ELF-1 (cell line): ENCODE results near the gene PCSK2.

Experiments
- DNase-seq: peaks from one replicate; pipeline ENCODE4 v3.0.0-alpha.2; 2016; ENCODE audit warnings: low read depth, low spot score

The PCSK2 gene

DNA sequence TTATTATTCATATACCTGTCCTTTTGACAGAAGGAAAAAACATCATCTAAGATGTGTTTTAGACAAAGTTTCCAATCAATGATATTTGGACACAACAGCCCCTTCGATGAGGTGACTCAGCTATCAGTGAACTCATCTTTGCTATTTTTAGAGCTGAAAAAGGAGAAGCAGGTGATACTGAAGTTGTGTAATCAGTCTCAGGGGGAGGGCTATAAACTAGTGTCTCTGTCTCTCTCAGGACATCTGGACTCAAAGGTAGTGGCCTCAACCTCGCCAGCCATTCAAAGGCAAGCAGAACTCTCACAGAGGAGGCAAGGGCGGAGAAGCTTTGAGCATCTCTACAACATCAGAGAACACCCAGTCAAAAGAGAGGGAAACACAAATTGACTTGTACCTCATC lies 168.9 kb downstream of the PCSK2 start:
- no peak for DNase-seq

DNA sequence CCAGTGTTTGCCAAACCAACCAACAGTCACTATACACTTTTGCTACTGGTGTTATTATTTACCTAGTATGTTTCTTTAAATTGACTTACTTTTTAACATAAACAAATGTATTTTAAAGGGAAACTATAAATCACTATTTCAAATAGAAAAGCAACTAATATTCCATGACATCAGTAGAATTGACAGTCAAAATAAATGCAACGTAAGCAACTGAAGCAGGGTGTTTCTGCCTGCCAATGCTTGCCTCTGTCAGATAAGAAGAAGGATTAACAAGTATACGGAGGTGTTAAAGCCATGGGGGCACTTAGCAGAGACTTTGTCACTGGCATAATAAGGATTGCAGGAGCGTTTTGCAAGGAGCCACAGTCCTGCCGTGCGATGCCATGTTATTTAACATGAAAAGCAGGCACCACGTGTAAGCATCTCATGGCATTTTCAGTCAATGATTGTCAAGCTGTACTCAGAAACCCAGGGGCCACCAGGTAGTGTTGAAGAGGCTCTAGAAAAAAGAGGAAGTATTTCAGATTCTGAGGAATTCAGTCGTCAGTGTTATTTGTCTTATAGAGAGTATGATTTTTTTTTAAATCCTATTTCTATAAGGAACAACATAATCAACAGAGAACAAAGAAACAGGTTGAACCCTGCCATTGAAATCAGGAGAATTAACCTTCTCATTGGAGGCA lies 172.6 kb downstream of the PCSK2 start:
- no peak for DNase-seq

DNA sequence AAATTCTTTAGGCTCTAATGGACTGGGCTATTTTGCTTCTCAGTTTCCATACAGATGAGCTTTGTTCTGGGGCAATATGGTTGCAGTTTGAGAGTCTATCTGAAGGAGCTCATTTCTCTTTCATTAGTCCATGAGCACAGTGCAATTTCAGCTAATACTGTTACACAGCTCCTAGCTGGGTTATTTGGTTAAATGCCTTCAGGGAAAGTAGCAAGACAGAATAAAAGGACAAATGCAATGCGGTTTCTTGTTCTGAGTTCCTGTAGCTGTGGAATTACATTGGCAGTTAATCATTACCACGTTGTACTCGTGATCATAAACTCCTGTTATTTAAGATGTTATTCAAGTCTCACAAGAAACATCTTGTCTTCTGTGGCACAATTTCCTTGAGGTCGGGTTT lies 176.6 kb downstream of the PCSK2 start:
- DNase-seq, result no peak

DNA sequence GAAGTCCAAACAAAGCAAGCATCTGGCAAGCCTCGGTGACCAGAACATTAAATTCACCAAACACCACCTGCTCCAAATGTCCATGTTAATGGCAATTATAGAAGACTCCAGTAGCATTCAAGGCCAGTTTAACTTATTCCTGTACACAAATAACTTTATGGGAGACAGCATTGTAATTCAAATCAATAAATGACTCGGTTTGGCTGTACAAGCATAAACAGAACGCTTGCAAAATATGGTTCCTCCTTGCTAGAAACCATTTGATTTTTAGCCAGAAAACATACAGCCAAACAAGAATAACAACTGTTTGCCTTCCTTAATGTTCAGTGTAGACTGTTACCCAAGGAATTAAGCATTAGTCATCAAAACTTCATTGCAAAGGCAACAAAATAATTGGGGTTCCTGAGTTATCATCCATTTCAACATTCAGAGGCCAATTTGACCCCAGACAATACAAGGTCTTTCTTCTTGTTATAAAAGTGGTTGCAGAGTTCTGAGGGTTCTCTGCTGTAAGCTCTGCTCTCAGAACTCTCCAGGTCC lies 179.3 kb downstream of the PCSK2 start:
- no peak for DNase-seq

DNA sequence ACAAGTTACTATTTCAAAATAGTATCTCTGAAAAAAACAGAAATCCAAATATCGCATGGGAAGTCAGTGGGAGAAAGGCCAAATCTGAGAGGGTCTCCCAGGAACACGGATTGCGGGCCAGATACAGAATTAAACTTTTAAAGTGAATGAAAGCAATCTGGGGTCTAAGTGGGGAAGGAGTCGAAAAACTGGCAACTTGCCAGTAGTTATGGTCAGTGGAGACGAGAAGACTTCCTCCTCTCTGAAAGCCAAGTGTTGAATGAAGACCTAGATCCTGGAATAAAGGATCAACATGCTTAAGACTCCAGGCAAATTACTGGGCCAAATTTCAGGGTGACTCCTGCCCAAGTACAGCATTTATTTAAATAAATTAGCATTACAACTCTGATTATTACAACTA lies 180.7 kb downstream of the PCSK2 start:
- DNase-seq, result no peak

DNA sequence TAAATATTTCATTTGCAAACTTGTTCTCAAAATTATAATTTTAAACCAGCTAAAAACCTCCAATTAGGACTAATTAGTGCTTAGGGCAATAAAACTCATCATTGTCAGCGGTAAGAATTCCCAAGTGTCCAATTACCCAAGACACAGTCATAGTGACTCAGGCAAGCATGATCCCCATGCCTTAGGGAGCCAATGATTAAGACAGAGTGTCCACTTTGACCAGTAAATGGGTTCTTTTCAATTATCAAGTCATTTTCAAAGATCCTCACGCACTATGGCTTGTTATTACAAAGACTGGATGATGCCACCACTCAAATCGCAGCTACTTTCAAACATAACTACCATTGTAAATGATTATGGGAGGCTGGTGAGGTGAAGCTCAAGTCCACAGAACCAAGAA lies 190.4 kb downstream of the PCSK2 start:
- DNase-seq, result no peak

DNA sequence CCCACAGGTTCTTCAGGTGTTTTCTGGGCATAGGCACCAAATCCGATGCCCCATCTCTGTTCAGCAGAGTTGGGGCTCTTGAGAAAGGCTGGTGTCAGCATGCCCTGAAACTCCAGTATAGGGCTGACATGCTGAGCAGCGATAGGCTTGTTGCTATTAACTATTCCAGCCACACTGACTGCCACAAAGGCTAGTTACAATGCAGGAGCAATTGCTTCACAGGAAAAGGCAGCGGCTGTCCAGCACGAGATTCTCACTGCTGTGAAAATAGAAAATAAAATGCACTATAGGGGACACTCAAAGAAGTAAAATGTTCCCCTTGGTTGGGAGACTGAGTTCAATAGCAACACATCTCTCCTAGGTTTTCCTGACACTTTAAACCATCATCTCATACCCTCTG lies 191.9 kb downstream of the PCSK2 start:
- DNase-seq, result no peak

DNA sequence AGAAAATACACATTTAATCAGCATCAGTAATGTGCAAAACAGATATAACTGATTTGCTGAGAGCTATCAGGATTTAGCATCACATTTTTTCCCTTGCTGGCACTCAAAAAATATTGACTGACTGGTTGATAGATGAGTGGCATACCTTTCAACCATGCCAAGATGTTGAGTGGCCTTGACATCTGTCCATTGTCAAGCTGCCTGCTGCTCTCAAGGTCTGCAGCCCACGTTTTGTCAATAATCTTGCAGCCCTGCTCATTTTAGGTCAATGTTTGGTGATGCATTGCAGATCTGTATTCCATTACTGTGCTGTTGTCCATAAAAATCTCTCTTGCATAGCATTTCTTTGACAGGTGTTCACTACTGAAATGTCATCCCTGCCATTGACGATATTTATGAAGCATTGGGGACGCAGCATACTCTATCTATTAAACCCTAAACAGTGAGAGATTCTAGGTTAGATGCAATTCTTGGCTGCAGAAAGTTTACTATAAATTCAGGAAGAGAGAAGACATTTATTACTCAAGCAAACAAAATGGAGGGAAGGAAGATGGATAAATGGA lies 192.7 kb downstream of the PCSK2 start:
- DNase-seq, result no peak

DNA sequence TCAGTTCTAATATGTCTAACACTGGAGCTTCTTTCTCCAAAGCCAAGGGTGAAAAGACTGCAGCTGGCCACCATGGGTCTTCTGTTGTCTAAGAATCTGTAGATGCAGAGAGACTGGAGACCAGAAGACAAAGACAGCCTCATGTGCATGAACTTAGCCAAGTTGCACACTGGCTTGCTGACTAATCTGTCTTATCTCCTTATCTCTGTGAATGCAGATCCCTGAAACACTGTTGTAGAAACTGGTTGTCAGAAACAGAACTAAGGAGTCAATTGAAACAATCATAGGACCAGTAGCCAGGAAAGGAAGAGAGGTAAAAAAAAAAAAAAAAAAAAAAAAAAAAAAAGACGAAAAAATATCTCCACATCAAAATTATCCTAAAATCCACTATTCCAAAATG lies 194.7 kb downstream of the PCSK2 start:
- DNase-seq, result no peak

DNA sequence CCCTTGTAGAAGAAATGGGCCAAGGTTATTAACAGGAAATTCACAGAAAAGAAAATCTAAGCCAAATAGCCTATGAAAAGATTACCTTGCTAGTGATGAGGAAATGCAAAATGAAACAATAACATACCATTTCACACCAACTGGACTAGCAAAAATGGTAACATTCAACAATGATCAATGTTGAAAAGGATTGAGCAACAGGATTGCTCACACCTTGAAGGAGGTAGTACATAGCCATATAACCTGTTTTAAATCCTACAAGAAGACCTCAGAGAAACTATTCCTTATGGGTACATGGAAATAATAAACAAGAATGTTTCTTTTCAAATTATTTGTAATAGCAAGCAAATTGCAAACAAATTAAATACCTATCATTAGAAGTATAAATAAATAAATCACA lies 196.9 kb downstream of the PCSK2 start:
- no peak for DNase-seq

DNA sequence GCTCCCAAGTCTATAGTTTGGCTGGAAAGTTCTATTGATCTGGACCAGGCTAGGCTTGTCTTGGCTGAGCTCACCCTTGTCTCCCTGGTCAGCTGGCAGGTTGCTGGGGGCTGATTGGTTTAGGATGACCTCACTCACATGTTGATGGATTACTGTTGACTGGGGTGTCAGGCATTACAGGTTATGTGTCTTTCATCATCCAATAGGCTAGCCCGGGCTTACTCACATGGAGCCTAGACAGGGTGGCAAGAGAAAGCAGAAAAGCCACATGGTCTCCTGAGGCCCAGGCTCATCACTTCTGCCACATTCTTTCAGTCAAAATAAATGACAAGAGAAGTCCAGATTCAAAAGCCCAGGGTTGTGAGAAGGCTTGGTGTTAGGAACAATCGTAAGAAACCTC lies 200.8 kb downstream of the PCSK2 start:
- no peak for DNase-seq

DNA sequence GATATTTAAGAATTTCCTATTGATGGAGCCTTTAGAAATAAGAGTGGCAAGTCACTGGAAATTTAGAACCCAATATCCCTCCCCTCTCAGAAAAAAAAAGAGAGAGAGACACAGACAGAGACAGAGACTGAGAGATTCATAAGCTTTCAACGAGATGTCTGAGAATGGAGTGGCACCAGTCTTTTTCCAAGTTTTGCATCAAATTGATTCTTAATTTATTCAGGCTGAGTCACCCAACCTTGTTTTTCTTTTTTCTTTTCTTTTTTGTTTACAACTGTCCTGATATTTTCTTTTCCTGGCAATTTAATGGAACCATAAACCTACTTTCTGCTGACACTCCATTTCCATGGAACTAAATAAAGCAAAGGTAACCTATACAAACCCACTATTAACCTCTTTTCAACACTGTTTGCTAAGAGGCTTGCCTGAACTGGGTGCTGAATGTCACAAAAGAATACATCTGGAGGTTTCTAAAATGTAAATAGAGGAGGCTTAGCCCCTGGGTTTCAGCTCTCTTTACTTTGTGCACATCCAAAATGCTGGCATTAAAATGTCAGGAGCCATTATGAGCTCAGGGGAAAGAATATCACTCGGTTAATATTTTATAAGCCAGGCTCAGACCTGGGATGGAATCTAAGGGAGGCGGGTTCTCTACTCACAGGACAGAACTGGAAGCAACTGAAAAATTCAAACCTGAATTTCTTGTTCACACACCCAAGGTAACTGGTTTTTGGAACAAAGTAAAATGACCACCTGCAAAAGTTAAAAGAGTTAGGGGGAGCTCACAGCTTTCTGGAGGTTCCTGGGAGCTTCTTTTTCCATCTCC lies 203.5 kb downstream of the PCSK2 start:
- DNase-seq, result peak; percentile 28

DNA sequence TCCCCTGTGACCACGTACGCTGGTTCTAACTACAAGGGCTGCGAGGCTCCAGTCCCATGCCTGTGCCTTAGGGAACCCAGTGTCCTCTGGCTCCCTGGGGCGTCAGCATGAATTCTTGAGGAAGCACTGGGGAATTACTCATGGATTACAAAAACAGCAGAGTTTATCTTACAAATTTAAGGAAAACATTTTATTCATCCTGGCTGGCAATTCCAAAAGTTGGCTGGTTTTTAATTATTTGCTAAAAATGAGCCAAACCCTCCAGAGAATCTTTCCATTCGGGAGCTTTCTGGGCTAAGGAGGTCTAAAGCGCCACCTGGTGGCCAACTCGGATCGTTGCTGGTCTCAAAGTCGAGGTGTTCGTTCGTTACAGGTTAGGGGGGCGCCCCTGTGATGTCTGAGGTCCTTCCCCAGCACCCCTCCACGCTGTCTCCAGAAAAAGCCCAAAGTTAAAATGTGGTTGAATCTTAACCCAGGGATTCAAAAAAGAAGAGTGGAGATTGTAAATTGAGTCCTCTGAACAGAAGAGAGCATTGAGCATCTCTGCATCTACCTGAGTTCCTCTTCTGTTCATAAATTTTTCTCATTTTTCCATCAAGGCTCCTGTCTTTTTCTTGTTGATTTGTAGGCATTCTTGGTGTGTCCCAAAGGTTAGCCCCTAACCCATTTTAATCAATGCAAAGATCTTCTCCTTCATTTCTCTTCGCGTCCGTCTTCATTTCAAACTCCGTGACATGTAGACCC lies 205.0 kb downstream of the PCSK2 start:
- peak; percentile 74 for DNase-seq

DNA sequence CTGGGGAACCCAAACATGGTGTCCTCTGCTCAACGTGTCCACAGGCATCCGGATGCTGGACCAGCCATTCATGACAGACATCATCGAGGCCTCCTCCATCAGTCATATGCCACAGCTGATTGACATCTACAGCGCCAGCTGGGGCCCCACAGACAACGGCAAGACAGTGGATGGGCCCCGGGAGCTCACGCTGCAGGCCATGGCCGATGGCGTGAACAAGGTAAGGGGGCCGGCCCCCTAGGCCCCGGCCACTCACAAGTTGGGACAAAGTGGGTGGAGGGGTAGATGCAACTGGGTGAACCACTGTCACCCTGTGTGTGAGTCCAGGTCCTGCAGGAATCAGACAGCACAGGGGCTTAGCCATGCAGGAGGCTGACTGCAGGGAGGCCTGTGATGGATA lies 209.8 kb downstream of the PCSK2 start:
- no peak for DNase-seq

DNA sequence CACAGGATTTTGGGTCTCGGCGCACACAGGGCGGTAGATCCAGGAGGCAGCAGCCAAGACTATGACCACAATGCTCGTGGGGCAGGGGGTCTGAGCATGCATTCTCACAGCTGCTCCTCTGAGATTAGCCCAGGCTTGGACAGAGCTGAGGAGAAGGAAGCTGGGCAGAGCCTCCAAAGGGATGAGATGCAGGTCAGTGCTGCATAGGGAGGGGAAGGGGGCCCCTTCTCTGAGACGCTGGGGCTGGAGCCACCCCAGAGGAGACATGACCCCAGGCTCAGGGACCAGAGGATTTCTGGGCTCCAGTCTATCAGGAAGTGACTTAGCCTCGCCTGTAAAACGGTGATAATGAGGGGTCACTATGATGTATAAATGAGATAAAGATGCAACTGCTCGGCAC lies 210.4 kb downstream of the PCSK2 start:
- DNase-seq, result no peak

DNA sequence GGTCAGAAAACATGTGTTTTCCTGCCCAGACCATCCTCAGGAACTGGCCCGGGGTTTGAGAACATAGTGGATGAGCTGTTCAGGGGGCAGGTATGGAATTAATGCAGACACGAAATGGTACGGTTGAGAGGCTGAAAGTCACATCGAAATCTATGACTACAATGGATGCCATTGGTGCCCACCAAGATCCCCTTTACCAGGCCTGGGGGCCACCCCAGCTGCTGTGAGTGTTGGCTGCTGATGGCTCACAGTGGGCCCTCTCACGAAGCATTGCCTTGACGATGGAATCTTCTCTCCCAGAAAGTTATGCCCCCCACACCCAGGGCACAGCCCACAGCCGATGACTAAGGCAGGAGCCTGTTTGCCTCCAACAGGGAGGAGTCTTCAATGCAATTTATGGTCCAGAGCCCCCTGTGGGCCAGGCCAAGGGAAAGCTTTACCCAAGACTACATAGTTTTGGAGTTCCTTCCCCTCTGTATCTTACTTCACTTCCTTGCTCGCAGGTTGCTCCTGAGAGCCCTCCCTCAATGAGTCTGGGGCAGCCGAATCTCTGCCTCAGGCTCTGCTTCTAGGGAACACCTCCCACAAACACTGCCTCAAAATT lies 211.7 kb downstream of the PCSK2 start:
- DNase-seq, result no peak

DNA sequence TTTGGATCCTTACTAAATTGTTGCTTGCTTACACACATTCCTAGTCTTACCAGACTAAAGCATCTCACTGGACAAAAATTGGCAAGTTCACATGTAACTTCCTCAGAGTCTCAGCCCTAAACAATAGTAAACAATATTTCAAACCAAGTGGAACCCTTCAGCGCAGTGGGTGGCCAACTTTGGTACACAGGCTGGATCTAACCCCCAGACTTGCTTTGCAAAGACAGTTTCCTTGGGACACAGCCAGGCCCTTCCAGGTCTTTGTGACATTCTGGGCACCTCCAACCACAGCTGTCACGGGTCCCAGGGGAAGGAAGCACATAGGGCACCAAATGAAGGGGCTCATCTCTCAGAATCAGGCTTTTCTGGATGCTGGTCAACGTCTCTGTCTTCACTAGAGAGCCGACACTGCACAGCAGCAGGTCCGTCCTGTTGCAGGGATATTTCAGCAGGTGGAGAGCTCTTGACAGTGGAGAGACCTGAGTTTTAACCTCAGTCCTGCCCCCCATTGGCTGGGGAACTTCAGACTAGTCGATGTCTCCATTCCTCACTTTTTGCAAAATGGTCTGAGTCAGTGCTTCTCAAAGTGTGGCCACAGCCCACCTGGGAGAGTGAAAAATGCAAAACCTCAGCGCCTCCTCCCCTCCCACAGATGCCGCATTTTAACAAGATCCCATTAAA lies 212.9 kb downstream of the PCSK2 start:
- no peak for DNase-seq

DNA sequence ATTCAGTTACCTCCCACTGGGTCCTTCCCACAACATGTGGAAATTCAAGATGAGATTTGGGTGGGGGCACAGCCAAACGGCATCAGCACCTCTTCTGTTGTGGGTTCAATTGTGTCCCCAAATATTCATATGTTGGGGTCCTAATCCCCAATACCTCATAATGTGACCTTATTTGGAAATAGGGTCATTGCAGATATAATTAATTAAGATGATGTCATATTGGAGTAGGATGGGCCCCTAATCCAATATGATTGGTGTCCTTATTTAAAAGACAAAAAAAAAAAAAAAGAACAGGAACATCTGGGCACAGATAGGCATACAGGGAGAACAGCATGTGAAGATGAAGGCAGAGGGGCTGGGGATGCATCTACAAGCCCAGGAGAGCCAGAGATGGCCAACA lies 214.9 kb downstream of the PCSK2 start:
- DNase-seq, result no peak

DNA sequence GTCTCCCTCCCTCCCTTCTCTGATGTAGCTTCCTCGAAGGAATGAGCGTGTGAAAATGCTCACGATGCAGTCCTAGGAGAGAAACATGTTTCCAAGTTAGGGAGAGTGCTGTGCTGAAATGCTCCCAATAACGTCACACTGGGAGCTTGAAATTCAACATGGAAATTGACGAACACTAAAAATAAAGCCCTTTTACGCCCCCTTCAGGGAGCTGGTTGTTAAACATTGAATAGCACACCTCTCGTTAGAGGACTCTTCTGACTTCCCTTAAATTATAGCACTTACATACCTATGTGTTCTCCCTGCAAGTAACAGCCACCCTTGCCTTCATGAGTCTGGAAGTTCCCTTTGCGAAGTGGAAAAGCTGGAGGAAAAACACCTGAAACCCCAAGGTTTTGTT lies 215.7 kb downstream of the PCSK2 start:
- no peak for DNase-seq

DNA sequence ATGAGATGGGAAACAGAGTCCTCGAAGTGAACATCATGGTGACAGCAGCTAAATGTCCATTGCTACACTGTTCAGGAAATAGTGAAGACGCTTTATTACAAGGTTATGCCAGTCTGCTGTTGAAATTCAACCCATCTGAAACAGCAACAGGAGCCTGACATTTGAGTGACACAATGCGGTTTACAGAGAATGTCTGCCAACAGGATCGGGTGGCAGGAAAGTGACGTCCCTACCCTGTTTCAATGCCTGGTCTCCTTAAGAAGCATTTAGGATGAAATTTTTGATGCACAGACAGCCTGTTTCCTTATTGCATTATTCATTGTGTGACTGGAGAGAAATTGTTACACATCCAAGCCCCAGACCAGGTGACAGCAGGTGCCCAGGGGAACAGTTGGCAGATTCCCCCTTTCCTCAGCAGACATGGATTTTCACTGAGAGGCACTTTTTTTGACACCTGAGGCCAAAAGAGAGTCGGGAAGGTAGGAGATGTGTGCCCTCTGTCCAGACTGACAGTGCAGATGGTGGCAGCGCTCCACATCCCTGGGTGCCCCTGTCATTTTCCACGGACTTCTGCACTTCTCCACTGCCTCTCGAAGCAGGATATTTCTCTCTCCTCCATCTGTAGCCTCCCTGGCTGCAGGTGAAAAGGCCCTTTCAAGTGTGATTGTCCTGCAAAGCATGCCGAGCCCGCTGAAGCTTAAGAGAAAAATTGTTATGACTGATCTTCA lies 216.5 kb downstream of the PCSK2 start:
- no peak for DNase-seq
